ENCODE data around the gene GDPGP1.

DNA sequence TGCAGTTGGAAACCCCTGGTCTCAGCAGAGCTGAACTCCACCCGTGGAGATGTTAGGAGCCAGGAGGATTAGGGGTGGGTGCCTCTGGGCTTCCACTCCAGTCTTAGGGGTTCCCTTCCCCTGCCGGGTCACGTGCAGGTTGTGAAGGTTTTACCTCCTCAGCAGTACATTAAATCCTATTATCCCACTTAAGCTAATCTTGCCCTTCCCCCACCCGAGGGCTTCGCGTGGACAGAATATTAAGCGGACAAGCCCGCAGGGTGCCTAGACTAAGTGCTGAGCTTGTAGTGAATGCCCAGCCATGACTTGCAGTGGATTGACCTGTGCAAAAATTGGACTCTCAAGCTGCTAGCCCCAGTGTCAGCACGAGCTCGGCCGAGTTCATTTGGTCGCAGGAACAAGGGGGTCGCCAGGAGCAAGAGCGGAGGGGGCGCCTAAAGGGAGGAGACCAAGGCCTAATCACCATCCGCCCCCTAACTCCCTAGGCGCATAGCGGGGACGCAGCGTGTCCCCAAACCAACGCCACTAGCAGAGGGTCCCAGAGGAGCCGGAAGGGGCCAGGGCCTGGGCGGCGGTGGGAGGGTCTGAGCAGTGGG lies 33.4 kb upstream of the GDPGP1 start:
- TF ChIP-seq, protein P1, sequence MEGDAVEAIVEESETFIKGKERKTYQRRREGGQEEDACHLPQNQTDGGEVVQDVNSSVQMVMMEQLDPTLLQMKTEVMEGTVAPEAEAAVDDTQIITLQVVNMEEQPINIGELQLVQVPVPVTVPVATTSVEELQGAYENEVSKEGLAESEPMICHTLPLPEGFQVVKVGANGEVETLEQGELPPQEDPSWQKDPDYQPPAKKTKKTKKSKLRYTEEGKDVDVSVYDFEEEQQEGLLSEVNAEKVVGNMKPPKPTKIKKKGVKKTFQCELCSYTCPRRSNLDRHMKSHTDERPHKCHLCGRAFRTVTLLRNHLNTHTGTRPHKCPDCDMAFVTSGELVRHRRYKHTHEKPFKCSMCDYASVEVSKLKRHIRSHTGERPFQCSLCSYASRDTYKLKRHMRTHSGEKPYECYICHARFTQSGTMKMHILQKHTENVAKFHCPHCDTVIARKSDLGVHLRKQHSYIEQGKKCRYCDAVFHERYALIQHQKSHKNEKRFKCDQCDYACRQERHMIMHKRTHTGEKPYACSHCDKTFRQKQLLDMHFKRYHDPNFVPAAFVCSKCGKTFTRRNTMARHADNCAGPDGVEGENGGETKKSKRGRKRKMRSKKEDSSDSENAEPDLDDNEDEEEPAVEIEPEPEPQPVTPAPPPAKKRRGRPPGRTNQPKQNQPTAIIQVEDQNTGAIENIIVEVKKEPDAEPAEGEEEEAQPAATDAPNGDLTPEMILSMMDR (IDR thresholded peaks at IDR 0.05 in 4 of 5, conservative IDR thresholded peaks at IDR 0.05 in 1 of 5) = no peak
- TF ChIP-seq POLR2A (IDR thresholded peaks at IDR 0.05) = no peak
